ENCODE results near the gene KRT12.

DNA sequence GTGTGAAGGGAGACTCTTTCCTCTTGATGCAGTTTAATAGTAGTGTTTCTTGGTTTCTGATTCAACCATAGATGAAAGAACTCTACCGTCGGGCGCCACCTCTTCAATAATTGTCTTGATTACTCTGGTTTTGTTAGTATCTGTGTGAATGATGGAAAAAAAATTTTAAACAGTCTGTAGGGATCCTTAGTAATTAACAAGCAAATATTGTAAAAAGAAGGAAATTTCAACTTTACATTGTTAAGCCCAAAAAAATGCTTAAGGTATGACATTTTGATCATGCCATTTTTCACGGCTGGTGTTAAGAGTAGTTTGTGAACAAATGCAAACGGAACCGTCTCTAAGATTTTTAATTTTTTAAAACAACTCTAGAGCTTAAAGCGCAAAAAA is 48.7 kb downstream of the KRT12 start:
- no peak for TF ChIP-seq TARDBP (IDR thresholded peaks at IDR 0.05)
- no peak for TF ChIP-seq FOXM1 (IDR thresholded peaks at IDR 0.05; ENCODE audit: borderline replicate concordance)
- no peak for TF ChIP-seq FOXK2 (IDR thresholded peaks at IDR 0.05)
- TF ChIP-seq ELF4 (IDR thresholded peaks at IDR 0.05): no peak
- no peak for TF ChIP-seq BHLHE40 (IDR thresholded peaks at IDR 0.05; ENCODE audit: borderline replicate concordance)
- no peak for TF ChIP-seq FOXA1 (IDR thresholded peaks at IDR 0.05)
- no peak for TF ChIP-seq SUZ12 (IDR thresholded peaks at IDR 0.05)
- TF ChIP-seq NFRKB (IDR thresholded peaks at IDR 0.05): no peak
- no peak for TF ChIP-seq HDGF (IDR thresholded peaks at IDR 0.05; ENCODE audit: borderline replicate concordance)
- TF ChIP-seq L3MBTL2 (conservative IDR thresholded peaks at IDR 0.05): no peak
- TF ChIP-seq LEF1 (IDR thresholded peaks at IDR 0.05; ENCODE audit: borderline replicate concordance): no peak

Measured in HEK293T (cell line).